ENCODE data around the gene RAB37.

Gene RAB37

GRCh38 chr17:74694081-74694480, 43.0 kb upstream of the RAB37 start:
- DNase-seq (ENCODE audit: low read depth in 1 of 2, low spot score in 1 of 2), result no peak
- H3K27me3 ChIP-seq (ENCODE audit: insufficient read depth, poor library complexity, severe bottlenecking), result no peaks in the 10 kb centered on the region

GRCh38 chr17:74695629-74696028, 41.4 kb upstream of the RAB37 start:
- Histone ChIP-seq H3K4me3 (replicated peaks; ENCODE audit: insufficient read depth, low read length) (no peak overlapping the region), H3K27ac (replicated peaks) (no peak overlapping the region), H3K27me3 (ENCODE audit: insufficient read depth, poor library complexity, severe bottlenecking) (no peaks in the 10 kb centered on the region)
- DNase-seq (ENCODE audit: low read depth in 1 of 2, low spot score in 1 of 2), result no peak
- TF ChIP-seq CTCF (IDR thresholded peaks at IDR 0.05; ENCODE audit: insufficient read depth, low read length), result no peak
- TF ChIP-seq POLR2AphosphoS5 (IDR thresholded peaks at IDR 0.05; ENCODE audit: low read depth), result no peak
- no peak for TF ChIP-seq GABPA (IDR thresholded peaks at IDR 0.05; ENCODE audit: low read depth)
- TF ChIP-seq REST (IDR thresholded peaks at IDR 0.05; ENCODE audit: insufficient replicate concordance, low read depth), result no peak
- no peak for TF ChIP-seq SPI1 (IDR thresholded peaks at IDR 0.05; ENCODE audit: borderline replicate concordance, low read depth)

More at GRCh38 chr17:74694081-74694480, 43.0 kb upstream of the RAB37 start:
- TF ChIP-seq POLR2AphosphoS5 (IDR thresholded peaks at IDR 0.05; ENCODE audit: low read depth) (no peak), GABPA (IDR thresholded peaks at IDR 0.05; ENCODE audit: low read depth) (no peak), CTCF (IDR thresholded peaks at IDR 0.05; ENCODE audit: insufficient read depth, low read length) (no peak), REST (IDR thresholded peaks at IDR 0.05; ENCODE audit: insufficient replicate concordance, low read depth) (no peak), SPI1 (IDR thresholded peaks at IDR 0.05; ENCODE audit: borderline replicate concordance, low read depth) (no peak)
- H3K4me3 ChIP-seq (replicated peaks; ENCODE audit: insufficient read depth, low read length), result no peak overlapping the region
- H3K27ac ChIP-seq (replicated peaks), result no peak overlapping the region

- no peak overlapping the region for H3K4me3 ChIP-seq (replicated peaks; ENCODE audit: insufficient read depth, low read length)
- DNase-seq (ENCODE audit: low read depth in 1 of 2, low spot score in 1 of 2), result no peak
- no peaks in the 10 kb centered on the region for H3K27me3 ChIP-seq (ENCODE audit: insufficient read depth, poor library complexity, severe bottlenecking)
- H3K27ac ChIP-seq (replicated peaks), result no peak overlapping the region
- TF ChIP-seq REST (IDR thresholded peaks at IDR 0.05; ENCODE audit: insufficient replicate concordance, low read depth) (no peak), CTCF (IDR thresholded peaks at IDR 0.05; ENCODE audit: insufficient read depth, low read length) (no peak), POLR2AphosphoS5 (IDR thresholded peaks at IDR 0.05; ENCODE audit: low read depth) (no peak), SPI1 (IDR thresholded peaks at IDR 0.05; ENCODE audit: borderline replicate concordance, low read depth) (no peak), GABPA (IDR thresholded peaks at IDR 0.05; ENCODE audit: low read depth) (no peak)
Observed at GRCh38 chr17:74697515-74697914, 39.5 kb upstream of the RAB37 start.

All from HL-60 (cell line).